WTC11 (cell line): ENCODE results near the gene ZNF729. TPM values are rescaled to one million over a fixed set of nuclear protein-coding genes. Genes with fewer than 3 reads are reported as not detected.

Source experiments
- ATAC-seq: fragments of 200-7000 bp; cut with Tn5 transposase; 2 replicates; pipeline ENCODE4 v1.10.0; 2021; ENCODE audit warnings: mild to moderate bottlenecking, moderate library complexity
- CTCF ChIA-PET: fragments of 300-600 bp; sonication (Branson Sonifier 250); formaldehyde crosslinking; loops from one replicate; lab custom pipeline; 2021; ENCODE audit warnings: antibody characterized with exemption; lab: Charles Lee
- POLR2A ChIA-PET: fragments of 350-600 bp; sonication (Branson Sonifier 250); formaldehyde crosslinking; loops from one replicate; lab custom pipeline; 2021; ENCODE audit warnings: antibody characterized with exemption; lab: Charles Lee
- DNase-seq: peaks from one replicate; pipeline ENCODE4 v3.0.0; 2021; ENCODE audit warnings: low spot score
- H3K27ac Mint-ChIP-seq: 2 replicates; pipeline ENCODE4 v1.8.0; 2021; ENCODE audit warnings: mixed read lengths
- H3K27me3 Mint-ChIP-seq: 2 replicates; pipeline ENCODE4 v1.8.0; 2021; ENCODE audit warnings: low read depth, mild to moderate bottlenecking, moderate library complexity, mixed read lengths
- H3K36me3 Mint-ChIP-seq: 2 replicates; pipeline ENCODE4 v1.8.0; 2021; ENCODE audit warnings: mixed read lengths
- H3K4me1 Mint-ChIP-seq: 2 replicates; pipeline ENCODE4 v1.8.0; 2022; ENCODE audit warnings: mixed read lengths
- H3K4me3 Mint-ChIP-seq: 2 replicates; pipeline ENCODE4 v1.8.0; 2021; ENCODE audit warnings: mild to moderate bottlenecking, moderate library complexity, mixed read lengths
- H3K9me3 Mint-ChIP-seq: 2 replicates; pipeline ENCODE4 v1.8.0; 2021; ENCODE audit warnings: mixed read lengths
- ATF2 ChIP-seq: sonication (generic); formaldehyde crosslinking; IDR thresholded peaks from 2 replicates; pipeline ENCODE4 v1.8.1; 2022; ENCODE audit warnings: low read depth, missing genetic modification reagents, borderline replicate concordance
- CBFB ChIP-seq: sonication (generic); formaldehyde crosslinking; IDR thresholded peaks from 2 replicates; pipeline ENCODE4 v1.8.1; 2022; ENCODE audit warnings: mild to moderate bottlenecking, low read depth, missing genetic modification reagents
- CREB1 ChIP-seq: sonication (generic); formaldehyde crosslinking; IDR thresholded peaks from 2 replicates; pipeline ENCODE4 v1.8.0; 2023; ENCODE audit warnings: mild to moderate bottlenecking, missing genetic modification reagents
- CTCF ChIP-seq: fragments of 200-600 bp; IDR thresholded peaks from 2 replicates; pipeline ENCODE4 v1.8.0; 2022; ENCODE audit warnings: antibody characterized with exemption
- E2F5 ChIP-seq: sonication (generic); formaldehyde crosslinking; IDR thresholded peaks from 2 replicates; pipeline ENCODE4 v1.8.1; 2022; ENCODE audit warnings: mild to moderate bottlenecking, moderate library complexity, missing genetic modification reagents
- ESRRA ChIP-seq: sonication (generic); formaldehyde crosslinking; IDR thresholded peaks from 2 replicates; pipeline ENCODE4 v1.8.1; 2022; ENCODE audit warnings: mild to moderate bottlenecking, missing genetic modification reagents, borderline replicate concordance
- ETV6 ChIP-seq: sonication (generic); formaldehyde crosslinking; IDR thresholded peaks from 2 replicates; pipeline ENCODE4 v1.8.1; 2022; ENCODE audit warnings: mild to moderate bottlenecking, missing genetic modification reagents
- FOXJ3 ChIP-seq: sonication (generic); formaldehyde crosslinking; IDR thresholded peaks from 2 replicates; pipeline ENCODE4 v1.9.0; 2021; ENCODE audit warnings: missing genetic modification reagents, mild to moderate bottlenecking, borderline replicate concordance
- MAX ChIP-seq: sonication (generic); formaldehyde crosslinking; IDR thresholded peaks from 2 replicates; pipeline ENCODE4 v1.8.0; 2022; ENCODE audit warnings: mild to moderate bottlenecking, missing genetic modification reagents
- NFATC4 ChIP-seq: fragments of 250-450 bp; sonication (Bioruptor Pico); IDR thresholded peaks from 2 replicates; pipeline ENCODE4 v1.9.0; 2021; ENCODE audit warnings: mild to moderate bottlenecking
- USF1 ChIP-seq: sonication (generic); formaldehyde crosslinking; IDR thresholded peaks from 2 replicates; pipeline ENCODE4 v1.8.0; 2022; ENCODE audit warnings: mild to moderate bottlenecking, missing genetic modification reagents
- USF2 ChIP-seq: sonication (generic); formaldehyde crosslinking; IDR thresholded peaks from 2 replicates; pipeline ENCODE4 v1.8.1; 2023; ENCODE audit warnings: mild to moderate bottlenecking, missing genetic modification reagents, moderate library complexity
- ZNF219 ChIP-seq: sonication (generic); formaldehyde crosslinking; IDR thresholded peaks from 2 replicates; pipeline ENCODE4 v1.8.0; 2023; ENCODE audit warnings: missing genetic modification reagents, mild to moderate bottlenecking, borderline replicate concordance
- ZNF532 ChIP-seq: fragments of 250-450 bp; sonication (Bioruptor Pico); IDR thresholded peaks from 2 replicates; pipeline ENCODE4 v1.9.0; 2021; ENCODE audit warnings: mild to moderate bottlenecking, borderline replicate concordance
- total RNA-seq: library from RNA; stranded (reverse); gene quantifications from 3 replicates; pipeline ENCODE4 v1.2.3, GENCODE V29; 2021

ZNF729 gene
- total RNA-seq, 1 experiment from 2014 or later, result not detected

GRCh38 chr19:22332924-22333323 lies 46.7 kb downstream of the ZNF729 start (continued):
- TF ChIP-seq CBFB (CRISPR knock-in tag) (no peak), MAX (CRISPR knock-in tag) (no peak), E2F5 (CRISPR knock-in tag) (no peak), ATF2 (CRISPR knock-in tag) (no peak), CTCF (no peak)

GRCh38 chr19:22335716-22336115 lies 49.5 kb downstream of the ZNF729 start:
- no peak for ATAC-seq
- H3K9me3 Mint-ChIP-seq, result peaks cover 89% of the 10 kb centered on the region
- H3K4me1 Mint-ChIP-seq, result no peaks in the 10 kb centered on the region
- ChIA-PET CTCF (no interaction called here), POLR2A (no interaction called here)
- no peak for DNase-seq
- peaks cover 86% of the 10 kb centered on the region for H3K36me3 Mint-ChIP-seq
- no peak overlapping the region for H3K27ac Mint-ChIP-seq
- H3K27me3 Mint-ChIP-seq, result peaks cover 11% of the 10 kb centered on the region
- no peak overlapping the region for H3K4me3 Mint-ChIP-seq
- TF ChIP-seq ZNF219 (CRISPR knock-in tag) (no peak), FOXJ3 (CRISPR knock-in tag) (no peak), ETV6 (CRISPR knock-in tag) (no peak), NFATC4 (CRISPR knock-in tag) (no peak), ZNF532 (CRISPR knock-in tag) (no peak), ESRRA (CRISPR knock-in tag) (no peak), USF2 (no peak), USF1 (no peak), CREB1 (no peak)
- TF ChIP-seq, all 79 proteins: peak for 0
